ENCODE data around the gene PCED1A.

PCED1A gene

GRCh38 chr20:2796011-2796660, 44.3 kb downstream of the PCED1A start:
- H3K4me3 Mint-ChIP-seq: no peak overlapping the region
- peaks cover 22% of the 10 kb centered on the region for H3K4me1 Mint-ChIP-seq (ENCODE audit: low read depth)
- no peaks in the 10 kb centered on the region for H3K9me3 Mint-ChIP-seq
- H3K36me3 Mint-ChIP-seq (ENCODE audit: low read depth): peaks cover 4% of the 10 kb centered on the region
- H3K27ac Mint-ChIP-seq: no peak overlapping the region
- peaks cover 30% of the 10 kb centered on the region for H3K27me3 Mint-ChIP-seq

GRCh38 chr20:2795451-2795850, 45.0 kb downstream of the PCED1A start:
- Mint-ChIP-seq H3K36me3 (ENCODE audit: low read depth) (peaks cover 4% of the 10 kb centered on the region), H3K4me1 (ENCODE audit: low read depth) (peaks cover 15% of the 10 kb centered on the region), H3K27me3 (peaks cover 24% of the 10 kb centered on the region), H3K4me3 (no peak overlapping the region), H3K9me3 (no peaks in the 10 kb centered on the region), H3K27ac (no peak overlapping the region)

- H3K36me3 Mint-ChIP-seq (ENCODE audit: low read depth): peaks cover 2% of the 10 kb centered on the region
- no peak overlapping the region for H3K27ac Mint-ChIP-seq
- no peaks in the 10 kb centered on the region for H3K9me3 Mint-ChIP-seq
- H3K4me3 Mint-ChIP-seq: no peak overlapping the region
- peaks cover 12% of the 10 kb centered on the region for H3K4me1 Mint-ChIP-seq (ENCODE audit: low read depth)
- peaks cover 25% of the 10 kb centered on the region for H3K27me3 Mint-ChIP-seq
These were observed 45.5 kb downstream of the PCED1A start for GRCh38 chr20:2794866-2795447.

- Mint-ChIP-seq H3K27me3 (peaks cover 19% of the 10 kb centered on the region), H3K4me3 (no peak overlapping the region), H3K9me3 (no peaks in the 10 kb centered on the region), H3K27ac (no peak overlapping the region), H3K4me1 (ENCODE audit: low read depth) (peaks cover 6% of the 10 kb centered on the region), H3K36me3 (ENCODE audit: low read depth) (no peaks in the 10 kb centered on the region)
These were observed 46.2 kb downstream of the PCED1A start for GRCh38 chr20:2794202-2794748.

GRCh38 chr20:2793471-2793870, 47.0 kb downstream of the PCED1A start:
- H3K4me1 Mint-ChIP-seq (ENCODE audit: low read depth): no peaks in the 10 kb centered on the region
- peaks cover 12% of the 10 kb centered on the region for H3K27me3 Mint-ChIP-seq
- H3K27ac Mint-ChIP-seq: no peak overlapping the region
- no peak overlapping the region for H3K4me3 Mint-ChIP-seq
- no peaks in the 10 kb centered on the region for H3K36me3 Mint-ChIP-seq (ENCODE audit: low read depth)
- no peaks in the 10 kb centered on the region for H3K9me3 Mint-ChIP-seq

All from stimulated activated naive CD8-positive, alpha-beta T cell treated with anti-CD3 and anti-CD28 coated beads, Interleukin-15, Interleukin-2, amounts not matched to agents 100 ng/mL and 50 ng/mL, for 24 hours (primary cell).